ENCODE data around the gene ECM1.

Gene ECM1

DNA sequence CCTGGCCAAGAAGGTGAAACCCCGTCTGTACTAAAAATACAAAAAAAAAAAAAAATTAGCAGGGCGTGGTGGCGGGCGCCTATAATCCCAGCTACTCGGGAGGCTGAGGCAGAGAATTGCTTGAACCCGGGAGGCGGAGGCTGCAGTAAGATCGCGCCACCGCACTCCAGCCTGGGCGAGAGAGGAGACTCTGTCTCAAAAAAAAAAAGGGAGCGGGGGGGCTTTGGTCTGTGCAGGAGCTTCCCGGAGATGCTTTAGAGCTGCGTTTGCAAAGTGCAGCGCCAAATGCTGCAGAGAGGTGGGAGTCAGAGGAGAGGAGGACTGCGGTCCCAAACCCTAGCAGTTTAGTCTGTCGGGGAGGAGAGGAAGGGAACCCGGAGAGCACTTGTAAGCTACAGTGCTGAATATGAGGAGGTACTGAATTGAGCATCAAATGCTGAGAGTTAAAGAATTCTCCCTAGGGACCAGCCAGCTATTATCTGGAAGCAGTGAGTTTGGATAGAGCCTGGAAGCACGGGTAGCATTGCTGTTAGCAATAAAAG is 8.2 kb downstream of the ECM1 start:
- TF ChIP-seq TAF1 (IDR thresholded peaks at IDR 0.05; ENCODE audit: low read depth, low read length) (no peak), POLR2A (IDR thresholded peaks at IDR 0.05; ENCODE audit: low read depth, low read length) (no peak), POLR2AphosphoS5 (IDR thresholded peaks at IDR 0.05; ENCODE audit: low read depth, low read length) (no peak)
- FAIRE-seq, result no peak
- DNase-seq (ENCODE audit: insufficient read length, low spot score), result no peak

DNA sequence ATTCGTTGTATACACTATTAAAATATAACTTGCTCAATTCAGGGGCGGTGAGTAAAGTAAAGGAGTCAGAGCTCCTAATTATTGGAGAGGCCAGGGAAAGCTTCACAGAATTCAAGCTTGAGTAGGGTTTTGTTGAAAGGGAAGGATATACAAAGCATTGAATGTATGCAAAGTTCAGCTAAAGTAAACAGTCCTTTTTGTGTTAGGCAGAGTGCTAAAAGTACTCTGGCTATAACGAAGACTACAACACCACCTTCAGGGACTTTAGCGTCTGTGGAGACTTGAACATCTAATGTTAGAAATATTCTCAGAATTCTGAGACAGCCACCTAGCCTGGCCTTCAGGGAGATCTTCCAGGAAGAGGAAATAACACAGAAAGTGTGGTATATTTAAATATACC is 8.7 kb downstream of the ECM1 start:
- no peak for TF ChIP-seq POLR2A (IDR thresholded peaks at IDR 0.05; ENCODE audit: low read depth, low read length)
- TF ChIP-seq POU2F2 (IDR thresholded peaks at IDR 0.05; ENCODE audit: low read depth, low read length), result no peak
- no peak for TF ChIP-seq POLR2AphosphoS5 (IDR thresholded peaks at IDR 0.05; ENCODE audit: low read depth, low read length)
- TF ChIP-seq TAF1 (IDR thresholded peaks at IDR 0.05; ENCODE audit: low read depth, low read length), result no peak
- no peak for TF ChIP-seq PAX5 (IDR thresholded peaks at IDR 0.05; ENCODE audit: insufficient read depth, low read length, severe bottlenecking)
- no peak for TF ChIP-seq SPI1 (IDR thresholded peaks at IDR 0.05; ENCODE audit: low read depth, low read length)
- DNase-seq (ENCODE audit: insufficient read length, low spot score), result no peak
- no peak for FAIRE-seq

DNA sequence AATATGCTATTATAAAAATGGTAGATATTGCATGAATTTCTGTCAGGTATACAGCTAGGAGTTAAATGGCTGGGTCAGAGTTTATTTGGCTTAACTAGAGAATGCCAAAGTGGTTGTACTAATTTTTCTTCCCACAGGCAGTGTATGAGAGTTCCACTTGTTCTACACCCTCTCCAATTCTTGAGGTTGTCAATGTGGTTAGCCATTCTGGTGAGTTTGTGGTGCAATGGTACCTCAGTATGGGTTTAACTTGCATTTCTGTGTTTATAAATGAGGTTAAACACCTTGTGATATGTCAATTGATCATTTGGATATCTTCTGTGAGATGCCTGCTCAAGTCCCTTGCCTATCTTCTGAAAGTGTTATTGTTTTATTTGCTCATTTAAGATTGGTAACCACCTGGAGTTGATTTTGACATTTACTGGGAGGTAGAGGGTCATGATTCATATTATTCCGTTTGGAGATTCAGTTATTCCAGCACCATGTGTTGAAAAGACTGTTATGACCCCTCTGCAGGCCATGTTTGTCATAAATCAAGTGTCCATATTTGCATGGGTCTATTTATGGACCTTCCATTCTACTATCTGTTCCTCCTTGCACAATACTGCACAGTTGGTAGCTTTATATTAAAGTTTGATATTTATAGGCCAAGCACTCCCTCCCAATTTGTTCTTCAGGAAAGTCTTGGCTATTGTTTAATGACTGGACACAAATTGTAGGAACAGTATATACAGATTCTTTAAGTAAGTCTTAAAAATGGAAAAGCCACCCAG is 13.5 kb downstream of the ECM1 start:
- DNase-seq (ENCODE audit: insufficient read length, low spot score) (no peak), FAIRE-seq (no peak)
- TF ChIP-seq POLR2AphosphoS5 (IDR thresholded peaks at IDR 0.05; ENCODE audit: low read depth, low read length), result no peak
- no peak for TF ChIP-seq PAX5 (IDR thresholded peaks at IDR 0.05; ENCODE audit: insufficient read depth, low read length, severe bottlenecking)
- no peak for TF ChIP-seq TAF1 (IDR thresholded peaks at IDR 0.05; ENCODE audit: low read depth, low read length)
- TF ChIP-seq POLR2A (IDR thresholded peaks at IDR 0.05; ENCODE audit: low read depth, low read length), result no peak
- TF ChIP-seq POU2F2 (IDR thresholded peaks at IDR 0.05; ENCODE audit: low read depth, low read length), result no peak
- TF ChIP-seq SPI1 (IDR thresholded peaks at IDR 0.05; ENCODE audit: low read depth, low read length), result no peak

DNA sequence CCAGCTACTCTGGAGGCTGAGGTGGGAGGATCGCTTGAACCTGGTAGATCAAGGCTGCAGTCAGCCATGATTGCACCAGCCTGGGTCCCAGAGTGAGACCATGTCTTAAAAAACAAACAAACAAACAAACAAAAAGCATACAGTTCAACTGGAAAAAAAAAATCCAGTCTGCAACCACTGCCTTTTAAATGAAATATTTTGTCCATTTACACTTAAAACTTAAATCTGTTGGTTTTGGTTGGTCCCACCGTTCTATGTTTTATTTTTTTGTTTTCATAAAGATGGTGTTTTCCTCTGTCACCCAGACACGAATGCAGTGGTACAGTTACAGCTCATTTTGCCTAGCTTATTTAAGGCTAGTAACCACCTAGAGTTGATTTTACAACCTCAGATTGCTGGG is 17.4 kb downstream of the ECM1 start:
- FAIRE-seq (no peak), DNase-seq (ENCODE audit: insufficient read length, low spot score) (no peak)
- TF ChIP-seq POU2F2 (IDR thresholded peaks at IDR 0.05; ENCODE audit: low read depth, low read length) (no peak), POLR2A (IDR thresholded peaks at IDR 0.05; ENCODE audit: low read depth, low read length) (no peak), PAX5 (IDR thresholded peaks at IDR 0.05; ENCODE audit: insufficient read depth, low read length, severe bottlenecking) (no peak), POLR2AphosphoS5 (IDR thresholded peaks at IDR 0.05; ENCODE audit: low read depth, low read length) (no peak), SPI1 (IDR thresholded peaks at IDR 0.05; ENCODE audit: low read depth, low read length) (no peak), TAF1 (IDR thresholded peaks at IDR 0.05; ENCODE audit: low read depth, low read length) (no peak)

- TF ChIP-seq POU2F2 (IDR thresholded peaks at IDR 0.05; ENCODE audit: low read depth, low read length) (no peak), TAF1 (IDR thresholded peaks at IDR 0.05; ENCODE audit: low read depth, low read length) (no peak), SPI1 (IDR thresholded peaks at IDR 0.05; ENCODE audit: low read depth, low read length) (no peak), POLR2A (IDR thresholded peaks at IDR 0.05; ENCODE audit: low read depth, low read length) (no peak), POLR2AphosphoS5 (IDR thresholded peaks at IDR 0.05; ENCODE audit: low read depth, low read length) (no peak), PAX5 (IDR thresholded peaks at IDR 0.05; ENCODE audit: insufficient read depth, low read length, severe bottlenecking) (no peak)
- FAIRE-seq (no peak), DNase-seq (ENCODE audit: insufficient read length, low spot score) (no peak)
Measured at GRCh38 chr1:150528196-150528595, 20.3 kb downstream of the ECM1 start.

- TF ChIP-seq TAF1 (IDR thresholded peaks at IDR 0.05; ENCODE audit: low read depth, low read length) (no peak), POLR2A (IDR thresholded peaks at IDR 0.05; ENCODE audit: low read depth, low read length) (no peak)
- FAIRE-seq (no peak), DNase-seq (ENCODE audit: insufficient read length, low spot score) (no peak)
Measured at GRCh38 chr1:150529017-150529416, 21.1 kb downstream of the ECM1 start.

DNA sequence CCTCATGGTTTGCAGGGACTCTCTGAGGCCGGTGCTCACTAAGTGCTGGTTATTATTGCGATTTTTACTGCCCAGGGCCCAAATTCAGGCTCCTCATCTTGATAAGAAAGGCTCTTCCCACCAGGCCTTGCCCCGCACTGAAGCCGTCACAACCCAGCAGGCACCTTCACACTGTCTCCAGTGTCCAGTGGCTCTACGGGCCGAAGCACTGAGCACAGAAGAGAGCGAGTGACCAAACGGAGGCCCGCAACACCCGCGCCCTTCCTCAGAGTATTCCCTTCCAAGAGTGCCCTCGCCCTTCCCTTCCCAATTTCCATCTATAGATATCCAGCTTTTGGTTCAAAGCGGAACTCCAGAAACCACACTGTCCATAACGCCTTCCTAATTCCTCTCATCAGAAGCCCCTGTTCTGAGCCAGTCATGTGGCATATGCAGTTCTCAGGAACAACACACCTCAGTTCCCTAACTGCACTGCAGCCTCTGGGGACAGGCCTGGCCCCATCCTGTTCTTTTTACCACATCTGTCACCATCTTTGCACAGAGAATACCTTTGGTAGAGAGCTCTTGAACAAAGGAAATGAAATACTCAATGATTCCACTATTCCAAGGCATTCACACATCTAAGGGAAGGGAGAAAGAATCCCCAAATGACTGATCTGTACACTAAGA is 22.7 kb downstream of the ECM1 start:
- TF ChIP-seq POU2F2 (IDR thresholded peaks at IDR 0.05; ENCODE audit: low read depth, low read length) (no peak), PAX5 (IDR thresholded peaks at IDR 0.05; ENCODE audit: insufficient read depth, low read length, severe bottlenecking) (no peak), SPI1 (IDR thresholded peaks at IDR 0.05; ENCODE audit: low read depth, low read length) (no peak)
- DNase-seq (ENCODE audit: insufficient read length, low spot score) (no peak), FAIRE-seq (no peak)

DNA sequence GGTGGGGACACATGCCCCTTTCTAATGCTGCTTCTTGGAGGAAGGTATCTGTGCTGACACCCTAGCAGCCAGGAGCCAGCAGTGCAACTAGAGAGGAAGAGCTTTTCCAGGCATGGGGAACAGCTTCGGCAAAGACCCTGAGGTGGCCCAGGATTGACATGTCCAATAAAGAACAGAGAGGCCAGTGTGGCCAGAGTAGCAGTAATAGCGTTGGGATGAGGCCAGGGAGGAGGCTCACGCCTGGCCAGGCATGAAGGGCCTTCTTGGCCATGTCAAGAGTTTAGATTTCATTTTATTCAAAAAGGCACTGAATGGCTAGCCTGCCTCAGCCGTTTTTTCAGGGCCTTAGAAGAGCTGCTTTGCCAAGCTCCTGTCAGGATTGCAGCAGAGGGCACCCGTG is 25.0 kb downstream of the ECM1 start:
- FAIRE-seq (no peak), DNase-seq (ENCODE audit: insufficient read length, low spot score) (no peak)
- no peak for TF ChIP-seq POU2F2 (IDR thresholded peaks at IDR 0.05; ENCODE audit: low read depth, low read length)
- no peak for TF ChIP-seq POLR2AphosphoS5 (IDR thresholded peaks at IDR 0.05; ENCODE audit: low read depth, low read length)

- TF ChIP-seq TAF1 (IDR thresholded peaks at IDR 0.05; ENCODE audit: low read depth, low read length) (no peak), POLR2AphosphoS5 (IDR thresholded peaks at IDR 0.05; ENCODE audit: low read depth, low read length) (no peak), POU2F2 (IDR thresholded peaks at IDR 0.05; ENCODE audit: low read depth, low read length) (no peak), POLR2A (IDR thresholded peaks at IDR 0.05; ENCODE audit: low read depth, low read length) (no peak), PAX5 (IDR thresholded peaks at IDR 0.05; ENCODE audit: insufficient read depth, low read length, severe bottlenecking) (no peak), SPI1 (IDR thresholded peaks at IDR 0.05; ENCODE audit: low read depth, low read length) (no peak)
- FAIRE-seq (no peak), DNase-seq (ENCODE audit: insufficient read length, low spot score) (no peak)
Measured at GRCh38 chr1:150534002-150534401, 26.1 kb downstream of the ECM1 start.

Measured in GM12891 (cell line).